SIG-M5 (cell line): ENCODE data around the gene PCK2.

Source experiments
- DNase-seq: peaks from one replicate; lab custom pipeline; 2025; lab: John Stamatoyannopoulos, UW

Gene PCK2

GRCh38 chr14:24116128-24116814 is 22.2 kb downstream of the PCK2 start:
- no peak for DNase-seq

DNA sequence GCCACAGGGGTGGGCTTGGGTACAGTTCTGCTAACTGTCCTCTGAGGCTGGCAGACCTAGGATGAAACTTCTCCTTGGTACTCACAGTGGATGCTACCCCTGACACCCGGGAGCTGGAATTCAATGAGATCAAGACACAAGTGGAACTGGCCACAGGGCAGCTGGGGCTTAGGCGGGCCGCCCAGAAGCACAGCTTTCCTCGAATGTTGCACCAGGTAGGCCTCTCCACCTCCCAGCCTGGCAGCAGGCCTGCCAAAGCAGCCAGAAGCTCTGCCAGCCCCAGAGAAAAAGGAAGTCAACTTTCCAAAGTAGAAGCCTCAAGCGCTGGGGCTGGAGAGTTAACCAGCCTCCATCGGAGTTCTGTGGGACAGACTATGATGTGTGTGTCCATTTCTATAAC is 23.1 kb downstream of the PCK2 start:
- no peak for DNase-seq

DNA sequence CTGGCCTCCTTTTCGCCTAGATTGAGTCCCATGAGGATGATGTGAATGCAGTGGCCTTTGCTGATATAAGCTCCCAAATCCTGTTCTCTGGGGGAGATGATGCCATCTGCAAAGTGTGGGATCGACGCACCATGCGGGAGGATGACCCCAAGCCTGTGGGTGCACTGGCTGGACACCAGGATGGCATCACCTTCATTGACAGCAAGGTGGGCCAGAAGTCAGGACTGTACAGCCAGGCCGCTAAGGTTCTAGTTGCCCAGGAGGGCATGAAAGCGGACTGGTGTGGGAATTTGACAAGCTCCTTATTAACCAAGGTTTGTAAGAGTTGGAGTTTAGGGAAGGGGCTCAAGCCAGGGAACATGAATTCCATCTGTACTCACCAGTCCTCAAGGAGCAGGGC is 25.6 kb downstream of the PCK2 start:
- DNase-seq: no peak

GRCh38 chr14:24121210-24121609 is 27.1 kb downstream of the PCK2 start:
- DNase-seq: no peak

GRCh38 chr14:24122416-24122815 is 28.3 kb downstream of the PCK2 start:
- no peak for DNase-seq

DNA sequence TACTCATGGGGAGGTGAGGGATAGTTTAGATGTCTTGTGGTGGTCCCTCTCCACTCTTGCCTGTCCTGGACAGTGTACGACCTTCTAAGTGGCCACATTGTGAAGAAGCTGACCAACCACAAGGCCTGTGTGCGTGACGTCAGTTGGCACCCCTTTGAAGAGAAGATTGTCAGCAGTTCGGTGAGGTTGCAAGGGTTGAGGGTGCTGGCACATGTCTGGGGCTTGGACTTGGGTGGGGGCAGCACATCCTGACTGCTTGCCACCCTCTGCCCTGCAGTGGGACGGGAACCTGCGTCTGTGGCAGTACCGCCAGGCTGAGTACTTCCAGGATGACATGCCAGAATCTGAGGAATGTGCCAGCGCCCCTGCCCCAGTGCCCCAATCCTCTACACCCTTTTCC is 28.8 kb downstream of the PCK2 start:
- no peak for DNase-seq

GRCh38 chr14:24123424-24124417 is 29.6 kb downstream of the PCK2 start:
- DNase-seq: no peak

DNA sequence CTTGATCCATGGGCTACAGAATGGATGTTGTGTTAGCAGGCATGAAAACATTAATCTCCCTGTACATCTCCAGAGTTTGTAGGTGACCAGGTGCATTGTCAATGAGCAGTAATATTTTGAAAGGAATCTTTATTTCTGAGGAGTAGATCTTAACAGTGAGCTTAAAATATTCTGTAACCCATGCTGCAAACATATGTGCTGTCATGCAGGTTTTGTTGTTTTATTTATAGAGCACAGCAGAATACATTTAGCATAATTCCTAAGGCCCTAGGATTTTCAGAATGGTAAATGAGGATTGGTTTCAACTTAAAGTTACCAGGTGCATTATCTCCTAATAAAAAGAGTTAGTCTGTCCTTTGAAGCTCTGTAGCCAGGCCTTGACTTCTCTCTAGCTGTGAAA is 32.8 kb downstream of the PCK2 start:
- no peak for DNase-seq

GRCh38 chr14:24127673-24128072 is 33.6 kb downstream of the PCK2 start:
- no peak for DNase-seq

GRCh38 chr14:24129410-24129998 is 35.4 kb downstream of the PCK2 start:
- no peak for DNase-seq

GRCh38 chr14:24130380-24130716 is 36.2 kb downstream of the PCK2 start, which contains the start of gene FITM1:
TSS of gene FITM1 (plus strand) at chr14:24130659. CDS start at chr14:24131564, 905 bp downstream.
- peak; percentile 8 for DNase-seq

DNA sequence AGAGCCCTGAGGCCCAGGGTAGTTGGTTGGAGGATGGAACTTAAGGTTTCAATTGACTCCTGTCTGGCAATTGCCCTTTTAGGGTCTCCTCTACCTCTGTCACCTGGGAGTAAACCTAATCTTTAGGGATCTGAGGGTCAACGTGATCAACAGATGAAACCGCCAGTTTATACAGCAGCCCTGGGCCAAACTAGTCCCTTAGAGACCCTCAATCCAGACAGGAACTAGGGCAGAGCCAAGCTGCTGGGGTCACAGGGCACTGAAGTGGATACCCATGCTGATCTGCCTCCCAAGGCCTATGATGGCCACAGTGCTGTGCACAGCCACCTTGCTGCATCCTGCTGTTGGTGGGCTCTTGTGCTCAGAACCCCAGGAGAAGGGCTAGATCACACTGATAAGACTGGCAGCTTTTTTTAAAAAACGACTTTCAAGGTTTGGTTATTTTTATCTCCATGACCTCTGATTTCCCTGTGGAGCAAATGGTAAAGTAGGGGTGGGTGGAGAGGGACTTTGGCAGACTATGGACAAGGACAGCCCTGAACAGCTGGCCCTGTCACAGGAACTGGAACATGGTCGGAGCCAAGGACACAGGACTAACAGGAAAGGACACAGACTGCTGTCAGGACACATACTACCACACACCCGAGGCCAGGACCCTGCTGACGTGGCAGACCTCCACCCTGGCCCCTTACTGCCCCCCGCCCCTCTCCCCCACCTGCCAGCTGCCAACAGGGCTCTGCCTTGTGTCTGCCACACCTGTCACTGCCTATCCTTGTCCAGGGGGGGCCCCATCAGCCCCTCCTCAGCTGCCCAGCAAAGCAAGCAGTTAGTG is 36.8 kb downstream of the PCK2 start:
- no peak for DNase-seq

DNA sequence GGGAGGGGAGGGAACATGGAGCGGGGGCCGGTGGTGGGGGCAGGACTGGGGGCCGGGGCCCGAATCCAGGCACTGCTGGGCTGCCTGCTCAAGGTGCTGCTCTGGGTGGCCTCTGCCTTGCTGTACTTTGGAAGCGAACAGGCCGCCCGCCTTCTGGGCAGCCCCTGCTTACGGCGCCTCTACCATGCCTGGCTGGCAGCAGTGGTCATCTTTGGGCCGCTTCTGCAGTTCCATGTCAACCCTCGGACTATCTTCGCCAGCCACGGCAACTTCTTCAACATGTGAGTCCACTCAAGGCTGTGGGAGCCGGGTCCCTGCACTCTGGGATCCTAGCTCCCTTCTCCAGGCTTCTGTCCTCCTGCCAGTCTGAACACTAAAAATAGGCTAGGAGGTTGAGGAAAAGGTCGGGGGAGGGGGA is 37.4 kb downstream of the PCK2 start:
- no peak for DNase-seq

DNA sequence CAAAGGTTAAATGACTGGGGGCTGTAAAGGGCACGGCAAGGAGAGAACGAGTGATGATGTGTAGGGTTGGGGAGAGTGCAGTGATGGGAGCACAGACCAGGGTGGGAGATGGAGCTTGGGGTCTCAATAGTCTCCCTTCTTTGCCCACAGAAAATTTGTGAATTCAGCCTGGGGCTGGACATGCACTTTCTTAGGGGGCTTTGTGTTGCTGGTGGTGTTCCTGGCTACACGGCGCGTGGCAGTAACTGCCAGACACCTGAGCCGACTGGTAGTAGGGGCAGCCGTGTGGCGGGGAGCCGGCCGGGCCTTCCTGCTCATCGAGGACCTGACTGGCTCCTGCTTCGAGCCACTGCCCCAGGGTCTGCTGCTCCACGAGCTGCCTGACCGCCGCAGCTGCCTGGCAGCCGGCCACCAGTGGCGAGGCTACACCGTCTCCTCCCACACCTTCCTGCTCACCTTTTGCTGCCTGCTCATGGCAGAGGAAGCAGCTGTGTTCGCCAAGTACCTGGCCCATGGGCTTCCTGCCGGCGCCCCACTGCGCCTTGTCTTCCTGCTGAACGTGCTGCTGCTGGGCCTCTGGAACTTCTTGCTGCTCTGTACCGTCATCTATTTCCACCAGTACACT is 38.1 kb downstream of the PCK2 start:
- DNase-seq: no peak

- no peak for DNase-seq
These were observed 38.9 kb downstream of the PCK2 start for GRCh38 chr14:24132976-24133375.

GRCh38 chr14:24133735-24134134 is 39.6 kb downstream of the PCK2 start:
- DNase-seq: no peak

- no peak for DNase-seq
These were observed 41.4 kb downstream of the PCK2 start for GRCh38 chr14:24135584-24135833.

- no peak for DNase-seq
These were observed 41.9 kb downstream of the PCK2 start, which contains the start of gene PSME1 for GRCh38 chr14:24135834-24136683. TSS of gene PSME1 (plus strand) at chr14:24136194. CDS start at chr14:24136263, 69 bp downstream.

GRCh38 chr14:24136684-24137528 is 42.8 kb downstream of the PCK2 start:
- DNase-seq: no peak
